B cell (primary cell): ENCODE results near the gene GDPD3. TPM values are rescaled to one million over a fixed set of nuclear protein-coding genes. Genes with fewer than 3 reads are reported as not detected.
A peak's percentile ranks its signal among the peaks of the same experiment; 100 is the strongest.

Source experiments
- ATAC-seq: fragments of 200-7000 bp; cut with Tn5 transposase; one replicate; pipeline ENCODE4 v1.10.0; 2021; ENCODE audit warnings: low read depth, mild to moderate bottlenecking, moderate number of reproducible peaks, moderate library complexity
- CTCF ChIA-PET: fragments of 350-600 bp; sonication (Branson Sonifier 250); formaldehyde crosslinking; loops from one replicate; lab custom pipeline; 2021; ENCODE audit warnings: antibody characterized with exemption, inconsistent platforms; lab: Charles Lee
- POLR2A ChIA-PET: fragments of 350-600 bp; sonication (Branson Sonifier 250); formaldehyde crosslinking; loops from one replicate; lab custom pipeline; 2021; ENCODE audit warnings: antibody characterized with exemption; lab: Charles Lee
- DNase-seq: peaks from one replicate; pipeline ENCODE4 v3.0.0; 2013
- H2AFZ ChIP-seq: 2 replicates; pipeline ENCODE4 v1.6.1; 2012; ENCODE audit warnings: mild to moderate bottlenecking, low read depth, low read length; ENCODE audit not compliant: insufficient read depth, poor library complexity, severe bottlenecking
- H3K27ac ChIP-seq, 2 donors: 1 replicate in 1 of 2; 2 replicates in 1 of 2; pipeline ENCODE4 v1.5.1; 2012 to 2013; ENCODE audit warnings: low read length in 2 of 2, mild to moderate bottlenecking in 2 of 2, moderate library complexity in 1 of 2
- H3K27me3 ChIP-seq, 4 experiments: fragments of 200-600 bp in 1 of 4; sonication (generic) in 1 of 4; replicated peaks in 1 of 4; 1 replicate in 2 of 4; 2 replicates in 2 of 4; pipeline versions ENCODE4 v1.6.1 to v1.7.0; 2013 to 2016; ENCODE audit warnings: low read length in 3 of 4, mild to moderate bottlenecking in 2 of 4, mixed read lengths in 1 of 4, moderate library complexity in 1 of 4; ENCODE audit not compliant: insufficient read depth in 4 of 4, control insufficient read depth in 3 of 4; ENCODE audit errors: control extremely low read depth in 1 of 4
- H3K36me3 ChIP-seq, 2 experiments: replicated peaks in 1 of 2; 1 replicate in 1 of 2; 2 replicates in 1 of 2; pipeline versions ENCODE4 v1.6.1 to v1.7.1; 2013; ENCODE audit warnings: low read length in 1 of 2; ENCODE audit not compliant: insufficient read depth in 2 of 2, control insufficient read depth in 1 of 2; ENCODE audit errors: control extremely low read depth in 1 of 2, extremely low read depth in 1 of 2
- H3K4me1 ChIP-seq, 2 donors: fragments of 200-600 bp in 1 of 2; sonication (generic) in 1 of 2; 1 replicate in 1 of 2; 2 replicates in 1 of 2; pipeline versions ENCODE4 v1.5.1 to v1.6.1; 2013 to 2017; ENCODE audit warnings: low read length in 2 of 2; ENCODE audit not compliant: control insufficient read depth in 2 of 2, insufficient read depth in 2 of 2
- H3K4me2 ChIP-seq: replicated peaks from 2 replicates; pipeline ENCODE3; 2012; ENCODE audit warnings: mild to moderate bottlenecking, low read depth, low read length; ENCODE audit not compliant: poor library complexity, severe bottlenecking
- H3K4me3 ChIP-seq, 5 experiments: fragments of 200-600 bp in 1 of 5; sonication (generic) in 1 of 5; 1 replicate in 3 of 5; 2 replicates in 2 of 5; pipeline versions ENCODE4 v1.5.1 to v1.7.0; 2011 to 2016; ENCODE audit warnings: low read length in 4 of 5, mild to moderate bottlenecking in 4 of 5, low read depth in 2 of 5, control low read depth in 1 of 5, moderate library complexity in 1 of 5; ENCODE audit not compliant: insufficient read depth in 1 of 5; ENCODE audit errors: control extremely low read depth in 1 of 5, extremely low read depth in 1 of 5
- H3K79me2 ChIP-seq: fragments of 200-600 bp; sonication (generic); one replicate; pipeline ENCODE4 v1.6.0; 2016; ENCODE audit warnings: low read length; ENCODE audit not compliant: control insufficient read depth, insufficient read depth
- H3K9ac ChIP-seq: fragments of 200-600 bp; sonication (generic); 2 replicates; pipeline ENCODE4 v1.6.1; 2017; ENCODE audit warnings: mild to moderate bottlenecking, low read length, moderate library complexity
- H3K9me3 ChIP-seq, 3 donors: one replicate each; pipeline versions ENCODE4 v1.6.1 to v1.7.1; 2013; ENCODE audit warnings: low read length in 2 of 3; ENCODE audit not compliant: control insufficient read depth in 2 of 3, insufficient read depth in 1 of 3; ENCODE audit errors: control extremely low read depth in 1 of 3
- H4K20me1 ChIP-seq: 2 replicates; pipeline ENCODE4 v1.6.0; 2012; ENCODE audit warnings: mild to moderate bottlenecking, low read length; ENCODE audit not compliant: insufficient read depth, control insufficient read depth, poor library complexity, severe bottlenecking
- H3K27ac Mint-ChIP-seq: one replicate; pipeline ENCODE4 v1.8.0; 2021; ENCODE audit warnings: mixed read lengths
- H3K27me3 Mint-ChIP-seq: one replicate; pipeline ENCODE4 v1.8.0; 2021; ENCODE audit warnings: mixed read lengths
- H3K4me1 Mint-ChIP-seq: one replicate; pipeline ENCODE4 v1.8.0; 2021; ENCODE audit warnings: mixed read lengths
- H3K4me3 Mint-ChIP-seq: one replicate; pipeline ENCODE4 v1.8.0; 2021; ENCODE audit warnings: mixed read lengths
- H3K9me3 Mint-ChIP-seq: one replicate; pipeline ENCODE4 v1.8.0; 2022; ENCODE audit warnings: mixed read lengths; ENCODE audit not compliant: insufficient read depth
- CTCF ChIP-seq: fragments of 200-600 bp; IDR thresholded peaks from one replicate; pipeline ENCODE4 v1.8.0; 2022; ENCODE audit warnings: antibody characterized with exemption, mild to moderate bottlenecking
- EZH2 ChIP-seq: IDR thresholded peaks from 2 replicates; pipeline ENCODE4 v1.6.1; 2012; ENCODE audit warnings: borderline replicate concordance, low read depth, mild to moderate bottlenecking, moderate library complexity, low read length; ENCODE audit not compliant: insufficient read depth, poor library complexity, severe bottlenecking
- WGBS: methylation state at CpG from one replicate; pipeline ENCODE4 v1.1.5; 2013; ENCODE audit warnings: missing lambda C conversion rate; ENCODE audit not compliant: insufficient coverage; 5-methylcytosine and 5-hydroxymethylcytosine counted together
- intact Hi-C: fragments of 100-400 bp; cut with micrococcal nuclease; formaldehyde crosslinking; loops from one replicate; pipeline ENCODE4 v1.10.0; 2022
- polyA plus RNA-seq: library from polyadenylated mRNA; depleted of rRNA; stranded (reverse); fragments of >200 nt; gene quantifications from 2 replicates; pipeline ENCODE4 v1.2.3, GENCODE V29; 2012
- total RNA-seq, 2 donors: library from RNA; stranded (reverse); fragments of 120-200 nt in 1 of 2; gene quantifications; 1 replicate in 1 of 2; 2 replicates in 1 of 2; pipeline versions ENCODE4 v1.2.3 to v1.2.4, GENCODE V29; 2013 to 2022

Gene GDPD3
- total and polyA plus RNA-seq, 2 donors (not counting 1 experiment from before 2014, with no cell fraction given): 10.6 to 17.3 TPM

GRCh38 chr16:30075503-30076275, 37.6 kb downstream of the GDPD3 start, which contains the start of gene PPP4C:
PPP4C (plus strand) TSS chr16:30075994; CDS start chr16:30076378, 384 bp downstream.
- peak within 1 kb of the TSS; percentile 97 for H3K9ac ChIP-seq
- peaks cover 38% of the 10 kb centered on the region for H4K20me1 ChIP-seq
- peak within 1 kb of the TSS; percentile 93 for H3K4me2 ChIP-seq
- intact Hi-C loops: loop anchor here (1.0 kb wide), 2 partner anchors 10 to 17 kb away; partner anchors contain the start of gene ALDOA
- ATAC-seq (peak; percentile 89), DNase-seq (peak; percentile 93)
- H3K36me3 ChIP-seq: peaks cover 4 to 54% of the 10 kb centered on the region in 2 experiments
- TF ChIP-seq CTCF (no peak), EZH2 (no peak)
- peak within 1 kb of the TSS; percentile 65 to 98 (median 90) for H3K4me3 ChIP-seq
- ChIA-PET CTCF (interaction anchor here (1.0 to 2.6 kb wide), 3 partner anchors 16 to 334 kb away, joined by 4 to 20 read pairs (median 4); partner anchors contain the start of gene TBX6), POLR2A (interaction anchor here (0.6 to 1.6 kb wide), 4 partner anchors 10 to 260 kb away, joined by 3 to 7 read pairs (median 4); partner anchors contain the start of gene ALDOA)
- H2AFZ ChIP-seq: peak within 1 kb of the TSS; percentile 94
- under 1% methylated on average over 63 of the region's 67 CpGs for WGBS
- no peaks in the 10 kb centered on the region for H3K9me3 Mint-ChIP-seq
- no peaks in the 10 kb centered on the region for H3K27me3 ChIP-seq
- no peaks in the 10 kb centered on the region for H3K27me3 Mint-ChIP-seq
- peaks cover 14 to 25% of the 10 kb centered on the region in 2 donors for H3K4me1 ChIP-seq
- H3K27ac ChIP-seq: peak within 1 kb of the TSS; percentile 67 to 90
- H3K4me1 Mint-ChIP-seq: peaks cover 31% of the 10 kb centered on the region
- H3K9me3 ChIP-seq: no peaks in the 10 kb centered on the region
- peaks cover 57% of the 10 kb centered on the region for H3K79me2 ChIP-seq
- H3K27ac Mint-ChIP-seq: peak within 1 kb of the TSS; percentile 98
- peak within 1 kb of the TSS; percentile 98 for H3K4me3 Mint-ChIP-seq

DNA sequence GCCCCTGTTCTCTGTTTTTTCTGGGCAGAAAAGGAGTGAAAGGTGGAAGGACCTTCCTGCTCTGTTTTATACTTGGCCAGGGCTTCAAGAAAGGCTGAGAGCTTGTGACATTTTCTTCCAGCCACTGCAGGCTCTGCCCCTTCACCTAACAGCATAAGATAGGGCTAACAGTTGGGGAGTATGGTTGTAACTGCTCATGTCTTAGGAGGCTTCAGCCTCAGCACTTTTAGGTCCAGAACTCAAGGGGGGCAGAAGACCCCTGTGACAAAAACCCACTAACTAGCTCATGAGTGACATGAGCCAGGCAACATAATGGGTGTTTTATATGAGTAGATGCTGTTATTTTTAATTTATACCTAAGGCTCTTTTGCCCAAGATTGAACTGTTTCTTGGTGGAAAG, 42.8 kb downstream of the GDPD3 start:
- DNase-seq (no peak), ATAC-seq (no peak)
- H3K27me3 Mint-ChIP-seq: no peaks in the 10 kb centered on the region
- Histone ChIP-seq H4K20me1 (peaks cover 48% of the 10 kb centered on the region), H3K36me3 (peaks cover 15 to 55% of the 10 kb centered on the region in 2 experiments), H3K4me2 (no peak overlapping the region), H3K27me3 (no peaks in the 10 kb centered on the region), H2AFZ (no peak overlapping the region), H3K4me3 (no peak overlapping the region), H3K79me2 (peaks cover 57% of the 10 kb centered on the region), H3K27ac (no peak overlapping the region), H3K4me1 (peaks cover 10 to 35% of the 10 kb centered on the region in 2 donors), H3K9ac (no peak overlapping the region), H3K9me3 (no peaks in the 10 kb centered on the region)
- no peaks in the 10 kb centered on the region for H3K9me3 Mint-ChIP-seq
- H3K4me1 Mint-ChIP-seq: peaks cover 28% of the 10 kb centered on the region
- no peak overlapping the region for H3K4me3 Mint-ChIP-seq
- TF ChIP-seq CTCF (no peak), EZH2 (no peak)
- POLR2A ChIA-PET: interaction anchor here (0.6 to 1.3 kb wide), 3 partner anchors 21 to 495 kb away, joined by 3 to 5 read pairs (median 4); partner anchors contain the start of gene TBX6
- CTCF ChIA-PET: no interaction called here
- no peak overlapping the region for H3K27ac Mint-ChIP-seq
- intact Hi-C loops: no loop called here
